Liver (tissue), 9 donors: Measurements from ENCODE around the gene TMEM14A. TPM values are rescaled to one million over a fixed set of nuclear protein-coding genes. Genes with fewer than 3 reads are reported as not detected.

Experiments used
- DNase-seq: peaks from one replicate; pipeline ENCODE4 v3.0.0-alpha.2; 2017; ENCODE audit warnings: low spot score
- H3K27ac ChIP-seq, 2 donors: one replicate each; pipeline ENCODE4 v1.7.0; 2013; ENCODE audit warnings: inconsistent platforms in 2 of 2, low read length in 2 of 2, control low read depth in 1 of 2, low read depth in 1 of 2, mild to moderate bottlenecking in 1 of 2
- H3K27me3 ChIP-seq, 4 donors: one replicate each; pipeline versions ENCODE4 v1.6.1 to v1.7.0; 2013; ENCODE audit warnings: low read length in 3 of 4, inconsistent platforms in 1 of 4, mild to moderate bottlenecking in 1 of 4, moderate library complexity in 1 of 4; ENCODE audit not compliant: control insufficient read depth in 4 of 4, insufficient read depth in 4 of 4
- H3K36me3 ChIP-seq, 4 donors: one replicate each; pipeline versions ENCODE4 v1.6.1 to v1.7.0; 2013; ENCODE audit warnings: low read length in 3 of 4, mild to moderate bottlenecking in 3 of 4, low read depth in 1 of 4, moderate library complexity in 1 of 4; ENCODE audit not compliant: control insufficient read depth in 4 of 4, insufficient read depth in 3 of 4
- H3K4me1 ChIP-seq, 4 donors: one replicate each; pipeline versions ENCODE4 v1.6.1 to v1.7.0; 2013; ENCODE audit warnings: low read length in 3 of 4, mild to moderate bottlenecking in 3 of 4, moderate library complexity in 1 of 4; ENCODE audit not compliant: control insufficient read depth in 4 of 4, insufficient read depth in 4 of 4
- H3K4me3 ChIP-seq, 3 donors: one replicate each; pipeline versions ENCODE4 v1.6.1 to v1.7.0; 2013; ENCODE audit warnings: low read length in 3 of 3, control low read depth in 1 of 3, low read depth in 1 of 3, mild to moderate bottlenecking in 1 of 3
- H3K9ac ChIP-seq, 2 donors: one replicate each; pipeline ENCODE4 v1.7.0; 2013; ENCODE audit warnings: low read length in 2 of 2, mild to moderate bottlenecking in 2 of 2, moderate library complexity in 2 of 2, control low read depth in 1 of 2, low read depth in 1 of 2
- H3K9me3 ChIP-seq, 4 donors: one replicate each; pipeline versions ENCODE4 v1.6.1 to v1.7.0; 2013; ENCODE audit warnings: low read length in 3 of 4; ENCODE audit not compliant: control insufficient read depth in 4 of 4
- EGR1 ChIP-seq, 2 donors: IDR thresholded peaks; 2 replicates each; pipeline ENCODE4 v1.6.1; 2016 to 2018; ENCODE audit warnings: antibody characterized with exemption in 2 of 2, low read depth in 2 of 2
- FOXA1 ChIP-seq: IDR thresholded peaks from 2 replicates; pipeline ENCODE4 v1.6.1; 2016; ENCODE audit warnings: antibody characterized with exemption
- FOXA2 ChIP-seq: IDR thresholded peaks from 2 replicates; pipeline ENCODE4 v1.6.1; 2016; ENCODE audit warnings: antibody characterized with exemption
- GABPA ChIP-seq, 2 donors: IDR thresholded peaks in 1 of 2; conservative IDR thresholded peaks in 1 of 2; 2 replicates each; pipeline ENCODE4 v1.6.1; 2016; ENCODE audit warnings: antibody characterized with exemption in 2 of 2, mild to moderate bottlenecking in 1 of 2, moderate library complexity in 1 of 2
- HNF4A ChIP-seq, 2 donors: conservative IDR thresholded peaks; 2 replicates each; pipeline ENCODE4 v1.6.1; 2016; ENCODE audit warnings: antibody characterized with exemption in 2 of 2, mild to moderate bottlenecking in 2 of 2
- HNF4G ChIP-seq: IDR thresholded peaks from 2 replicates; pipeline ENCODE4 v1.6.1; 2016; ENCODE audit warnings: antibody characterized with exemption
- JUND ChIP-seq, 2 donors: IDR thresholded peaks; 2 replicates each; pipeline ENCODE4 v1.6.1; 2016; ENCODE audit warnings: antibody characterized with exemption in 2 of 2
- NR2F2 ChIP-seq: IDR thresholded peaks from 2 replicates; pipeline ENCODE4 v1.6.1; 2016; ENCODE audit warnings: antibody characterized with exemption
- RAD21 ChIP-seq, 2 donors: IDR thresholded peaks; 2 replicates each; pipeline ENCODE4 v1.6.1; 2016; ENCODE audit warnings: antibody characterized with exemption in 2 of 2, mild to moderate bottlenecking in 2 of 2
- RXRA ChIP-seq, 2 donors: IDR thresholded peaks; 2 replicates each; pipeline ENCODE4 v1.6.1; 2017 to 2018; ENCODE audit warnings: antibody characterized with exemption in 2 of 2, mild to moderate bottlenecking in 1 of 2
- SP1 ChIP-seq: IDR thresholded peaks from 2 replicates; pipeline ENCODE4 v1.6.1; 2018; ENCODE audit warnings: antibody characterized with exemption, mild to moderate bottlenecking
- TAF1 ChIP-seq: conservative IDR thresholded peaks from 2 replicates; pipeline ENCODE4 v1.6.1; 2016; ENCODE audit warnings: antibody characterized with exemption, mild to moderate bottlenecking
- YY1 ChIP-seq: IDR thresholded peaks from 2 replicates; pipeline ENCODE4 v1.6.1; 2016; ENCODE audit warnings: antibody characterized with exemption, mild to moderate bottlenecking
- ZBTB33 ChIP-seq: IDR thresholded peaks from 2 replicates; pipeline ENCODE4 v1.6.1; 2016; ENCODE audit warnings: antibody characterized with exemption
- WGBS: extraction: QIAGEN DNeasy Blood & Tissue Kit; methylation state at CpG from one replicate; pipeline ENCODE4 v1.1.7; 2013; 5-methylcytosine and 5-hydroxymethylcytosine counted together
- polyA plus RNA-seq, 2 donors: library from polyadenylated mRNA; stranded (reverse) in 1 of 2; unstranded in 1 of 2; fragments of 200-250 nt in 1 of 2; fragments of >200 nt in 1 of 2; fragmentation: Nextera tagmentation in 1 of 2; extraction: Ambion mirVana in 1 of 2; gene quantifications; one replicate each; pipeline versions ENCODE4 v1.2.1 to v1.2.3, GENCODE V29; 2013 to 2015
- total RNA-seq, 2 donors: library from RNA; depleted of rRNA; stranded (reverse); fragments of >200 nt; gene quantifications; one replicate each; pipeline ENCODE4 v1.2.3, GENCODE V29; 2014
- TF ChIP-seq, protein P1 (sequence below): IDR thresholded peaks from 2 replicates; pipeline ENCODE4 v1.6.1; 2016; ENCODE audit warnings: antibody characterized with exemption, mild to moderate bottlenecking
- TF ChIP-seq, protein P2 (sequence below): fragments of 150-350 bp; IDR thresholded peaks from 2 replicates; pipeline ENCODE4 v1.5.1; 2017; ENCODE audit warnings: improper control_type of control experiment, low read depth, low read length; ENCODE audit not compliant: missing input control
- TF ChIP-seq, protein P3 (sequence below): IDR thresholded peaks from 2 replicates; pipeline ENCODE4 v1.6.1; 2016; ENCODE audit warnings: antibody characterized with exemption
- TF ChIP-seq, protein P4 (sequence below): IDR thresholded peaks from 2 replicates; pipeline ENCODE4 v1.6.1; 2016; ENCODE audit warnings: antibody characterized with exemption
- donor health status: healthy.
- donor health status: healthy.
- donor health status: healthy.
- donor health status: healthy.
- donor health status: healthy.

The TMEM14A gene
- total and polyA plus RNA-seq, 4 donors = 15.6 to 63.6 (median 22.9) TPM

DNA sequence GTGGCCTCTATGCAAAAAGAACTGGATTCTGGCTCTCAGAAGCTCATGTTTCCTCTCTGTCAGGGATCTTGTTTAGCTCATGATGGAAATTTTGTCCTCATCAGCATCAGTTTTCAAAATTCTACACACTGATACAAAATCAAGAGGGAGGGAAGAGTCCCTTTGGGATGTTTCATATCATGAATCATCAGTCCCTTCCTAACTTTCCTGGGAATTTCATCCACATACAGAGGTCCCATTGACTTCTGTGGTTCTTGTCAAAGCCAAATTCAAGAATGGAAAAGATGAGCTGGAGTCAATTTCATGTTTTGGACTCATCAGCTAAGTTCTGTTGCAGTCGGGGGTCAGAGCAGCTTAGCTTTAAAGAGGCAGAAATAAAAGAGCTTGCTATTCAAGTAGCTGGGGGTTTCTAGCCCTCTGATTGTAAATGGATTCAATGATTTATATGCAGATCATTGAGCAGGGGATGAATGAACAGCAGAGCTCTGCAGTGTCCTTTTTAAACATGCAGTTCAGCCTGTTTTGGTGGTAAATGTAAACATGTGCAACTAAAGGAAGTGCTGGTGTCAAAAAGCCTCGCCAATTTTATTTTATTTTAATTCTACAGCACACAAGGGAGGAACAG is 21.3 kb upstream of the TMEM14A start:
- TF ChIP-seq JUND (IDR thresholded peaks at IDR 0.05) = no peak
- TF ChIP-seq ZBTB33 = no peak
- no peak for TF ChIP-seq EGR1 (IDR thresholded peaks at IDR 0.05; ENCODE audit: low read depth in 2 of 2)
- no peak for TF ChIP-seq NR2F2
- no peak for TF ChIP-seq RXRA (IDR thresholded peaks at IDR 0.05)
- no peak for TF ChIP-seq FOXA2
- TF ChIP-seq HNF4A (conservative IDR thresholded peaks at IDR 0.05) = no peak
- TF ChIP-seq, protein P1, sequence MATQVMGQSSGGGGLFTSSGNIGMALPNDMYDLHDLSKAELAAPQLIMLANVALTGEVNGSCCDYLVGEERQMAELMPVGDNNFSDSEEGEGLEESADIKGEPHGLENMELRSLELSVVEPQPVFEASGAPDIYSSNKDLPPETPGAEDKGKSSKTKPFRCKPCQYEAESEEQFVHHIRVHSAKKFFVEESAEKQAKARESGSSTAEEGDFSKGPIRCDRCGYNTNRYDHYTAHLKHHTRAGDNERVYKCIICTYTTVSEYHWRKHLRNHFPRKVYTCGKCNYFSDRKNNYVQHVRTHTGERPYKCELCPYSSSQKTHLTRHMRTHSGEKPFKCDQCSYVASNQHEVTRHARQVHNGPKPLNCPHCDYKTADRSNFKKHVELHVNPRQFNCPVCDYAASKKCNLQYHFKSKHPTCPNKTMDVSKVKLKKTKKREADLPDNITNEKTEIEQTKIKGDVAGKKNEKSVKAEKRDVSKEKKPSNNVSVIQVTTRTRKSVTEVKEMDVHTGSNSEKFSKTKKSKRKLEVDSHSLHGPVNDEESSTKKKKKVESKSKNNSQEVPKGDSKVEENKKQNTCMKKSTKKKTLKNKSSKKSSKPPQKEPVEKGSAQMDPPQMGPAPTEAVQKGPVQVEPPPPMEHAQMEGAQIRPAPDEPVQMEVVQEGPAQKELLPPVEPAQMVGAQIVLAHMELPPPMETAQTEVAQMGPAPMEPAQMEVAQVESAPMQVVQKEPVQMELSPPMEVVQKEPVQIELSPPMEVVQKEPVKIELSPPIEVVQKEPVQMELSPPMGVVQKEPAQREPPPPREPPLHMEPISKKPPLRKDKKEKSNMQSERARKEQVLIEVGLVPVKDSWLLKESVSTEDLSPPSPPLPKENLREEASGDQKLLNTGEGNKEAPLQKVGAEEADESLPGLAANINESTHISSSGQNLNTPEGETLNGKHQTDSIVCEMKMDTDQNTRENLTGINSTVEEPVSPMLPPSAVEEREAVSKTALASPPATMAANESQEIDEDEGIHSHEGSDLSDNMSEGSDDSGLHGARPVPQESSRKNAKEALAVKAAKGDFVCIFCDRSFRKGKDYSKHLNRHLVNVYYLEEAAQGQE = no peak
- TF ChIP-seq RAD21 (IDR thresholded peaks at IDR 0.05) = no peak
- no peak for TF ChIP-seq SP1
- no peak for TF ChIP-seq GABPA (IDR thresholded peaks at IDR 0.05 in 1 of 2, conservative IDR thresholded peaks at IDR 0.05 in 1 of 2)
- TF ChIP-seq, protein P2, sequence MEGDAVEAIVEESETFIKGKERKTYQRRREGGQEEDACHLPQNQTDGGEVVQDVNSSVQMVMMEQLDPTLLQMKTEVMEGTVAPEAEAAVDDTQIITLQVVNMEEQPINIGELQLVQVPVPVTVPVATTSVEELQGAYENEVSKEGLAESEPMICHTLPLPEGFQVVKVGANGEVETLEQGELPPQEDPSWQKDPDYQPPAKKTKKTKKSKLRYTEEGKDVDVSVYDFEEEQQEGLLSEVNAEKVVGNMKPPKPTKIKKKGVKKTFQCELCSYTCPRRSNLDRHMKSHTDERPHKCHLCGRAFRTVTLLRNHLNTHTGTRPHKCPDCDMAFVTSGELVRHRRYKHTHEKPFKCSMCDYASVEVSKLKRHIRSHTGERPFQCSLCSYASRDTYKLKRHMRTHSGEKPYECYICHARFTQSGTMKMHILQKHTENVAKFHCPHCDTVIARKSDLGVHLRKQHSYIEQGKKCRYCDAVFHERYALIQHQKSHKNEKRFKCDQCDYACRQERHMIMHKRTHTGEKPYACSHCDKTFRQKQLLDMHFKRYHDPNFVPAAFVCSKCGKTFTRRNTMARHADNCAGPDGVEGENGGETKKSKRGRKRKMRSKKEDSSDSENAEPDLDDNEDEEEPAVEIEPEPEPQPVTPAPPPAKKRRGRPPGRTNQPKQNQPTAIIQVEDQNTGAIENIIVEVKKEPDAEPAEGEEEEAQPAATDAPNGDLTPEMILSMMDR = no peak
- no peak for TF ChIP-seq FOXA1
- Histone ChIP-seq H3K9ac (no peak overlapping the region), H3K27ac (no peak overlapping the region), H3K9me3 (no peaks in the 10 kb centered on the region), H3K27me3 (no peaks in the 10 kb centered on the region), H3K36me3 (no peaks in the 10 kb centered on the region), H3K4me1 (no peaks in the 10 kb centered on the region), H3K4me3 (no peak overlapping the region)
- DNase-seq = no peak
- 71% methylated on average over 2 of the region's 2 CpGs for WGBS

- Histone ChIP-seq H3K4me3 (no peak overlapping the region), H3K4me1 (no peaks in the 10 kb centered on the region), H3K27ac (no peak overlapping the region), H3K9me3 (no peaks in the 10 kb centered on the region), H3K27me3 (no peaks in the 10 kb centered on the region), H3K36me3 (no peaks in the 10 kb centered on the region), H3K9ac (no peak overlapping the region)
- no peak for DNase-seq
- TF ChIP-seq, protein P3, sequence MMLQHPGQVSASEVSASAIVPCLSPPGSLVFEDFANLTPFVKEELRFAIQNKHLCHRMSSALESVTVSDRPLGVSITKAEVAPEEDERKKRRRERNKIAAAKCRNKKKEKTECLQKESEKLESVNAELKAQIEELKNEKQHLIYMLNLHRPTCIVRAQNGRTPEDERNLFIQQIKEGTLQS = peak; percentile 39
- TF ChIP-seq HNF4G (no peak), SP1 (no peak), YY1 (no peak), GABPA (IDR thresholded peaks at IDR 0.05 in 1 of 2, conservative IDR thresholded peaks at IDR 0.05 in 1 of 2) (no peak), FOXA2 (no peak), NR2F2 (no peak), TAF1 (no peak), HNF4A (conservative IDR thresholded peaks at IDR 0.05) (peak in 1 of 2 donors; percentile 18)
- TF ChIP-seq, protein P2 = no peak
- TF ChIP-seq, protein P4, sequence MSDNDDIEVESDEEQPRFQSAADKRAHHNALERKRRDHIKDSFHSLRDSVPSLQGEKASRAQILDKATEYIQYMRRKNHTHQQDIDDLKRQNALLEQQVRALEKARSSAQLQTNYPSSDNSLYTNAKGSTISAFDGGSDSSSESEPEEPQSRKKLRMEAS = no peak
- TF ChIP-seq, protein P1 = no peak
- WGBS = 92% methylated on average over 3 of the region's 3 CpGs
Observed at GRCh38 chr6:52650941-52651340, 20.0 kb upstream of the TMEM14A start.
